Rectal smooth muscle tissue (tissue), 1 donor: ENCODE results near the gene NAGPA.

Source experiments
- H3K27ac ChIP-seq: one replicate; pipeline ENCODE4 v1.7.0; 2013; ENCODE audit warnings: low read depth, low read length, inconsistent platforms
- H3K27me3 ChIP-seq: one replicate; pipeline ENCODE4 v1.7.0; 2013; ENCODE audit warnings: low read length; ENCODE audit not compliant: control insufficient read depth, insufficient read depth
- H3K36me3 ChIP-seq: one replicate; pipeline ENCODE4 v1.7.0; 2013; ENCODE audit warnings: low read length; ENCODE audit not compliant: control insufficient read depth, insufficient read depth
- H3K4me1 ChIP-seq: one replicate; pipeline ENCODE4 v1.7.0; 2013; ENCODE audit warnings: low read length; ENCODE audit not compliant: control insufficient read depth, insufficient read depth
- H3K4me3 ChIP-seq: one replicate; pipeline ENCODE4 v1.7.0; 2013; ENCODE audit warnings: low read length
- H3K9ac ChIP-seq: one replicate; pipeline ENCODE4 v1.7.0; 2013; ENCODE audit warnings: low read length

NAGPA gene

DNA sequence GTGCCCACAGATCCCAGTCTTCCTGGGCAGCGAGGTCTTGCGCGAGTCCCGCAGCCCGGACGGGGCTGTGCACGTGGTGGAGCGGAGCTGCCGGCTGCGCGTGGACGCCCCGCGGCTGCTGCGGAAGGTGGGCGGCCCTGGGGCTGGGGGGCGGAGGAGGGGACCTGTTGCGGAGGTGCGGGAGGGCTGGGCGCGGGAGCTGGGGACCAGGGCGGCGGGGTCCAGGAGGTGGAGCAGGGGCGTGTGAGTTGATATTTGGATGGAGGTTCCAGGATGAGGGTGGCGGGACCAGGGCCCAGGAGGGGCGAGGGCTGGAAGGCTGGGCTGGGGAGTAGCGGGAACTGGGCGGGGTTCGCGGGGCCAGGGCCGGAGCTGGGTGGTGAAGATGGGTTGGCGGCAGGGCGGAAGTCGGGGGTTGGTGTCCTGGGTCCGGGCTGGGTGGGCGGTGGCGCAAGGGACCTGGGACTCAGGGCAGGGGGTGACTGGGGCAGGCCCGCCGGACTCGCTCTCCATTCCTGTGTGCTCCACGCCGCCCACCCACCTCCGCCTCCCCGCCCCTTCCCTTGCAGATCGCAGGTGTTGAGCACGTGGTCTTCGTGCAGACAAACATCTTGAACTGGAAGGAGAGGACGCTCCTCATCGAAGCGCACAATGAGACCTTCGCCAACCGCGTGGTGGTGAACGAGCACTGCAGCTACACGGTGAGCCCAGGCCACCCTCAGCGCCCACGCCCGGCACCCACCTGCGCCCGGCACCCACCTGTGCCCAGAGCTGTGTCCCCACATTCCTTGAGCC lies 46.0 kb downstream of the NAGPA start:
- no peaks in the 10 kb centered on the region for H3K36me3 ChIP-seq
- H3K9ac ChIP-seq = no peak overlapping the region
- H3K27ac ChIP-seq = no peak overlapping the region
- no peak overlapping the region for H3K4me3 ChIP-seq
- peaks cover 9% of the 10 kb centered on the region for H3K27me3 ChIP-seq
- H3K4me1 ChIP-seq = no peaks in the 10 kb centered on the region

DNA sequence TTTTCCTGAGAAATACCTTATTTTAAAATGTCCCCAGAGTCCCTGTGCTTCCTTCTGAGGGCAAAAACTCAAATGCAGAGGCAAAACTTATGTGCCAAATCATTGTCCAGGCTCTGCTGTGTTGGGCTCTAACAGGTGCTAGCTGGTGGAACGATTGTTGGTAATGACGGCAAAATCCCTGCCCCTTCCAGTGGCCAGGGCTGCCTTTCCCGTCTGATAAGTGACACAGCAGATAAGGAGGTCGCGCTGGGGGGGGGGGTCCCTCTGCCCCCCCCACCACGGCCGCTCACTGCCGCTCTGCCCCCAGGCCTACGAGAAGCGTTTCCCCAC lies 46.5 kb downstream of the NAGPA start:
- no peak overlapping the region for H3K4me3 ChIP-seq
- peaks cover 9% of the 10 kb centered on the region for H3K27me3 ChIP-seq
- H3K9ac ChIP-seq = no peak overlapping the region
- no peak overlapping the region for H3K27ac ChIP-seq
- H3K4me1 ChIP-seq = no peaks in the 10 kb centered on the region
- H3K36me3 ChIP-seq = no peaks in the 10 kb centered on the region

DNA sequence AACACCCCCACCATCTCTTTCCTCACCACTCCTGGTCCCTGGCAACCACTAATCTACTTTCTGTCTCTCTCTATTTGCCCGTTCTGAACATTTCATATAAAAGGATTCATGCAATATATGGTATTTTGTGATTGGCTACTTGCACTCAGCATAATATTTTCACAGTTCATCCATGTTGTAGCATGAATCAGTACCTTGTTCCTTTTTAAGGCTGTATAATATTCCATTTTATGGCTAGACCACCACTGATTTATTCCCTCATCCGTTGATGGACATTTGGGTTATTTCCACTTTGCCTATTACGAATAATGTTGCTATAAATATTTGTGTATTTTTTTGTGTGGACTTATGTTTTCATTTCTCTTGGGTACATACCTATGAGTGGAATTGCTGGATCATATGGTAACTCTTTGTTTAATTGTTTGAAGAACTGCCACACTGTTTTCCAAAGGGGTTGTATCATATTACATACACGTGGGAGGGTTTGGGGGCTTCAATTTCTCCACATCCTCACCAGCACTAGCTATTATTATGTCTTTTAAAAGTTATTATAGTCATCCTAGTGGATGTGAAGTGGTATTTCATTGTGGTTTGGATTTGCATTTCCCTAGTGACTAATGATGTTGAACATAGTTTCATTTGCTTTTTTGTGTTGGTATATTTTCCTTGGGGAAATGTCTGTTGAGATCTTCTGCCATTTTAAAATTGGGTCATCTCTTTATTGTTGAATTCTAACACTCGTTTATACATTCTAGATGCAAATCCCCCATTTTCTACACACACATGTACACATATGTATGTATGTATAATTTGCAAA lies 49.4 kb downstream of the NAGPA start:
- H3K27me3 ChIP-seq = peaks cover 5% of the 10 kb centered on the region

DNA sequence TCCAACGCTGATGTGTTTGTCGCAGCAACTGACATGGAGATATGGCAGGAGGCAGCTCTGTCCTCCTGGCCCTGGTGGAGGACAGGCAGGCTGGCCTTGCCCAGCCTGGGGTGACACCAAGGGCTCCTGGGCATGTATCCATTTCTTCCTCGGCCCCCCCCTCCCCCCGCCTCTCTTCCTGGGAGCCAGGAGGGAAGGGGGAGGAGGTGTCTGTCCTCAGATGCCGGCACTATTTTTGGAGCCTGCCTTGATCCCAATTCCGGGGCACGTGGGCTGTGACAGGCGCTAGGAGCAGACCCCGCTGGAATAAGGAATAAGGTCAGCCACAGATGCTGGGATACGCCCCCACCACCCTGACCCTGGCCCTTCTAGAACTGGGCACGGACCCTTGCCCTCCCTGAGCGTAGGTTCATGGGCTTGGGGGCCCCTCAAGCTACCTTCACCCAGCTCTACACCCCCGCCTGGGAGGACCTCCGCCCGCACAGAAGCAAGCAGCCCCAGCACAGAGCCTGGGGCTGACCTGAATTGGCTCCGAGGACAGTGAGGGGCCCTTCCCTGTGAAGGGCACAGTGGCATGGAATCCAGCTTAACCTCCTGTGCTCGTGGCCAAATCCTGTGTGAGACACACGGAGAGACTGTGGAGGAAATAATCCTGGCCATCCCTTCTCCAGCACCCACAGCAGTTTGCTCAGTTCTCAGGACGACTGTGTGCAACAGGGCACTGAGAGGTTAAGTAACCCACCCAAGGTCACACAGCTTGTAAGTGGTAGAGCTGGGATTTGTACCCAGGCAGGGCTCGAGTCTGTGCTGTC lies 51.5 kb downstream of the NAGPA start:
- Histone ChIP-seq H3K27me3 (no peaks in the 10 kb centered on the region), H3K27ac (no peak overlapping the region), H3K4me3 (no peak overlapping the region), H3K4me1 (no peaks in the 10 kb centered on the region), H3K9ac (no peak overlapping the region), H3K36me3 (no peaks in the 10 kb centered on the region)

More for the DNA sequence above, 49.4 kb downstream of the NAGPA start:
- Histone ChIP-seq H3K4me3 (no peak overlapping the region), H3K27ac (no peak overlapping the region), H3K36me3 (no peaks in the 10 kb centered on the region), H3K9ac (no peak overlapping the region), H3K4me1 (no peaks in the 10 kb centered on the region)

GRCh38 chr16:4981473-4981872 lies 52.3 kb downstream of the NAGPA start:
- H3K27ac ChIP-seq = no peak overlapping the region
- H3K36me3 ChIP-seq = no peaks in the 10 kb centered on the region
- H3K9ac ChIP-seq = no peak overlapping the region
- no peak overlapping the region for H3K4me3 ChIP-seq
- no peaks in the 10 kb centered on the region for H3K27me3 ChIP-seq
- H3K4me1 ChIP-seq = no peaks in the 10 kb centered on the region

DNA sequence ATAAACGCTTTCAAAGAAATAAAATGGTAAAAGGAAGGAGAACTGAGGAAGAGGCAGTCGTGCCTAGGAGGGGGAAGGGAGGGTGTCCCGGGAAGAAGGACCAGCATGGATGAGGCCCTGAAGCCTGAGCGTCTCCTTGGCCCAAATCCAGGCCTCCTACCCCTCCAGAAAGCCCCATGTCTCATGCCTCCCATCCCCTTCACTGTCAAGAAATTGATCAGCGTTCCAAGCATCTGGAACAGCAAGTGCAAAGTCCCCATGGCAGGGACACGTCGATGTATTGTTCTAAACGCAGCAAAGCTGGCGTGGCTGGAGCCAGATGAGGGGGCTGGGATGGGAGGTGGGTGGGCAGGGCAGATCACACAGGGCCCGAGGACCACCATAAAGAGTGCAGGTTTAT lies 53.0 kb downstream of the NAGPA start:
- H3K27ac ChIP-seq = no peak overlapping the region
- H3K27me3 ChIP-seq = no peaks in the 10 kb centered on the region

DNA sequence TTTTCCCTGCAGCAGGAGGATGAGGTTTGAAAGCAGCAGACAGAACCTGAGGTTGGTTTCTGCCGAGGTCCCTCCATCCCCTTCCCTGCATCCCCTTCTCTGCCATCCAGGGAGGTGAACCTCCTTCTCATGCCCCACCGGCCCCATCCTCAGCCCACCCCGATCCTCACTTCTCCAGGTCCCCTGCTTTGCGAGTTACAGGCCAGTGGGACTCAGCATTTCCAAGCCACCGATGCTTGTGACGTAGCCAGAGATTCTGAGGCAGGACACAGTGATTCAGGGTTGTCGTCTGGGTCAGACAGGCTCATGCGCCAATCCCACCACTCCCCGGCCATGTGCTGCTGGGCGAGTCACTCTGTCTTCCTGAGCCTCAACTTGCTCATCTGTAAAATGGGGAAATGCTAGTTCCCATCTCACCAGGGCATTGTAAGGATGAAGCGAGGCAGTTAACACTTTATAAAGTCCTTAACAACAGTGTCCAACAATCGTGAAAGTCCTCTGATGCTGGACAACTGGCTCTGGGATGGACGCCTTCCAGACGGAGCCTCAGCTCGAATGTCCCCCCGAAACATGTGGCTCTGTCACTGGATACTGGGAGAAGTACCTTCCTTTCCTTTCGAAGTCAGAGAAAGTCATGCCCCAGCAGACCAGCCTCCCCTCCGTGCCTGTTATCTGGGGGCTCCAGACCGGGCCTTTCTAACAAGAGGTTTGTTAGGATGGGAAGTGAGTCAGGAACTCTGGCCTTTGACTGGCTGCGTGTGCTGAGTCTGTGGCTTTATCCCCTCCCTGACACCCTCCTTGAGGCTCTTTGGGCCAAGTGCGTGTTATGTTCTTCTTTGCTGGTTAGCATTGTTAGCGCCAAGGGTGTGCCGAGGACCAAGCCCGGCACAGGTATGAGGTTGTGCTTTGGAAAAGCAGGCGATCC lies 53.7 kb downstream of the NAGPA start:
- Histone ChIP-seq H3K27ac (no peak overlapping the region), H3K36me3 (no peaks in the 10 kb centered on the region), H3K4me1 (no peaks in the 10 kb centered on the region), H3K9ac (no peak overlapping the region), H3K4me3 (no peak overlapping the region), H3K27me3 (no peaks in the 10 kb centered on the region)

More for the DNA sequence above, 53.0 kb downstream of the NAGPA start:
- Histone ChIP-seq H3K36me3 (no peaks in the 10 kb centered on the region), H3K4me1 (no peaks in the 10 kb centered on the region), H3K4me3 (no peak overlapping the region), H3K9ac (no peak overlapping the region)

GRCh38 chr16:4979164-4979563 lies 54.6 kb downstream of the NAGPA start:
- no peaks in the 10 kb centered on the region for H3K27me3 ChIP-seq
- H3K36me3 ChIP-seq = no peaks in the 10 kb centered on the region
- no peak overlapping the region for H3K27ac ChIP-seq
- H3K4me3 ChIP-seq = no peak overlapping the region
- no peaks in the 10 kb centered on the region for H3K4me1 ChIP-seq
- H3K9ac ChIP-seq = no peak overlapping the region

DNA sequence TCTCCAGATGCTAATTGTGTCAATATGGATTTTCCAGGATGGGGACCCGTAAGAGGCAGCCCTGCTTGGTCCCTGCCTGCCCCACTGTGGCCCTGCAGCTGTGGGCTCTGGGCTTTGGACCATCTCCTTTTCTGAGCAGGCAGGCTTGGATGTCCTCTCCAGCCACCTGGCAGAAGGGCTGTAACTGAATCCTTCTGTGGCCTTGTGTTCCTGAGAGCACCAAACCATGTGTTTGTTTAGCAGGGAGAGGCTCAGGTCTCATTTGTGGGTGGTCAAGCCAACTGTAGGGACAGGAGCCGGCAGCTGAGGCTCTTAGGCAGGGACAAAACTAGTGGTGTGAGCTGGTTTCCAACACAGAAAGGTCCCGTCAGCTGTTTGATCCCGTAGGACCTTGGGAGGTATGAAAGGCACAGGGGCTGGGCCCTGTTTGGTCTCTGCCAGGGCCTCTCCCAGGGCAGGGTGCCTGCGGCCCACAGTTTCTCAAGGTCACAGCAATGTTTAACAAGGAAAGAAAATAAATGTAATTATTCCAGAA lies 57.1 kb downstream of the NAGPA start:
- Histone ChIP-seq H3K4me3 (no peak overlapping the region), H3K36me3 (no peaks in the 10 kb centered on the region), H3K27me3 (no peaks in the 10 kb centered on the region), H3K27ac (no peak overlapping the region), H3K4me1 (no peaks in the 10 kb centered on the region), H3K9ac (no peak overlapping the region)

DNA sequence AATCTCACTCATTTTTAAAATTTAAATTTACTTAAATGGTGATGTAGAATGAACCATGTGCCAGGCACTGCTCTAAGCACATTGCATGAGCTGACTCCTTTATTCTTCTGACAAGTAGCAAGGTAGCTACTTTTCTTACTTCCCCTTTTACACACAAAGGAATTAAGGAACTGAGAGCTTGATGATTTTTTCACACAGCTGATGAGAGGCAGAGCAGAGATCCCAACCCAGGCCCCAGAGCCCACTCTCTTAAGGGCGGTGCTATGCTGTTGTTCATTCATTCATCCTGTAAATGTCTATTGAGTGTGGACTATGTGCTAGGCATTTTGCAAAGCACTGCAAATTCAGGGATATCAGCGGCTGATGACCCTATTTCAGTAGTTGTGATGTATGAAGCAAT lies 57.7 kb downstream of the NAGPA start:
- no peak overlapping the region for H3K27ac ChIP-seq
- no peak overlapping the region for H3K9ac ChIP-seq
- no peaks in the 10 kb centered on the region for H3K36me3 ChIP-seq
- no peaks in the 10 kb centered on the region for H3K27me3 ChIP-seq
- no peaks in the 10 kb centered on the region for H3K4me1 ChIP-seq
- H3K4me3 ChIP-seq = no peak overlapping the region
